HG02973 (cell line): ENCODE results near the gene TRIM62.

Source experiments
- ATAC-seq: cut with Tn5 transposase; IDR thresholded peaks from one replicate; pipeline ENCODE4 v1.9.1; 2021; ENCODE audit warnings: moderate library complexity; ENCODE audit not compliant: unreplicated experiment

Gene TRIM62

GRCh38 chr1:33162141-33162540 lies 19.7 kb downstream of the TRIM62 start:
- no peak for ATAC-seq

GRCh38 chr1:33161061-33161681 lies 20.7 kb downstream of the TRIM62 start:
- no peak for ATAC-seq

- ATAC-seq = no peak
Measured at GRCh38 chr1:33159577-33159976, 22.3 kb downstream of the TRIM62 start.

- no peak for ATAC-seq
Measured at GRCh38 chr1:33158366-33158765, 23.5 kb downstream of the TRIM62 start.

GRCh38 chr1:33157131-33157530 lies 24.7 kb downstream of the TRIM62 start:
- ATAC-seq = no peak

GRCh38 chr1:33155877-33156538 lies 25.8 kb downstream of the TRIM62 start:
- ATAC-seq = no peak

GRCh38 chr1:33153650-33154049 lies 28.2 kb downstream of the TRIM62 start:
- no peak for ATAC-seq

- ATAC-seq = no peak
Measured at GRCh38 chr1:33152685-33153432, 29.0 kb downstream of the TRIM62 start.

- no peak for ATAC-seq
Measured at GRCh38 chr1:33151116-33151515, 30.7 kb downstream of the TRIM62 start.

- no peak for ATAC-seq
Measured at GRCh38 chr1:33150522-33150921, 31.3 kb downstream of the TRIM62 start.

- ATAC-seq = no peak
Measured at GRCh38 chr1:33149453-33150190, 32.2 kb downstream of the TRIM62 start.

GRCh38 chr1:33148615-33149014 lies 33.2 kb downstream of the TRIM62 start:
- no peak for ATAC-seq

- no peak for ATAC-seq
Measured at GRCh38 chr1:33147997-33148314, 33.9 kb downstream of the TRIM62 start.

GRCh38 chr1:33147275-33147996 lies 34.4 kb downstream of the TRIM62 start:
- ATAC-seq = no peak

GRCh38 chr1:33146003-33146402 lies 35.8 kb downstream of the TRIM62 start:
- ATAC-seq = no peak

- ATAC-seq = no peak
Measured at GRCh38 chr1:33143698-33144097, 38.1 kb downstream of the TRIM62 start.

- no peak for ATAC-seq
Measured at GRCh38 chr1:33143176-33143575, 38.7 kb downstream of the TRIM62 start.

- ATAC-seq = no peak
Measured at GRCh38 chr1:33142483-33143064, 39.3 kb downstream of the TRIM62 start.

GRCh38 chr1:33141781-33142180 lies 40.1 kb downstream of the TRIM62 start:
- ATAC-seq = no peak

GRCh38 chr1:33141216-33141615 lies 40.6 kb downstream of the TRIM62 start:
- no peak for ATAC-seq
